ENCODE results near the gene ASAP3.

GRCh38 chr1:23475134-23475628, 8.8 kb downstream of the ASAP3 start:
- no peak for TF ChIP-seq CTCF (IDR thresholded peaks at IDR 0.05; ENCODE audit: low read depth, low read length, poor library complexity, severe bottlenecking)
- no peak for TF ChIP-seq EZH2phosphoT487 (IDR thresholded peaks at IDR 0.05; ENCODE audit: borderline replicate concordance, low read length)
